ENCODE results near the gene TNIP2.

The TNIP2 gene

GRCh38 chr4:2756691-2757350 is 685 bp upstream of the TNIP2 start:
- no peaks in the 10 kb centered on the region for H3K9me3 ChIP-seq
- H3K27ac ChIP-seq = peak overlapping the region; percentile 93
- peak overlapping the region; percentile 50 to 63 for H3K4me3 ChIP-seq (ENCODE audit: low read depth in 1 of 2, low read length in 1 of 2)
- H3K4me1 ChIP-seq (ENCODE audit: control insufficient read depth in 1 of 2, insufficient read depth in 1 of 2, low read depth in 1 of 2, low read length in 1 of 2) = peaks cover 14 to 26% of the 10 kb centered on the region in 2 experiments
- no peak for TF ChIP-seq CTCF (IDR thresholded peaks at IDR 0.05)
- no peaks in the 10 kb centered on the region for H3K27me3 ChIP-seq
- peaks cover 7% of the 10 kb centered on the region for H3K36me3 ChIP-seq

- Histone ChIP-seq H3K27ac (peak overlapping the region; percentile 93), H3K4me1 (ENCODE audit: control insufficient read depth in 1 of 2, insufficient read depth in 1 of 2, low read depth in 1 of 2, low read length in 1 of 2) (peaks cover 14 to 26% of the 10 kb centered on the region in 2 experiments), H3K4me3 (ENCODE audit: low read depth in 1 of 2, low read length in 1 of 2) (peak overlapping the region; percentile 84 to 86), H3K27me3 (no peaks in the 10 kb centered on the region), H3K9me3 (no peaks in the 10 kb centered on the region), H3K36me3 (peaks cover 7% of the 10 kb centered on the region)
- no peak for TF ChIP-seq CTCF (IDR thresholded peaks at IDR 0.05)
These were observed 1.0 kb downstream of the TNIP2 start for GRCh38 chr4:2754848-2755819.

- Histone ChIP-seq H3K4me3 (ENCODE audit: low read depth in 1 of 2, low read length in 1 of 2) (no peak overlapping the region), H3K9me3 (no peaks in the 10 kb centered on the region), H3K27ac (peak overlapping the region; percentile 44), H3K27me3 (no peaks in the 10 kb centered on the region), H3K4me1 (ENCODE audit: control insufficient read depth in 1 of 2, insufficient read depth in 1 of 2, low read depth in 1 of 2, low read length in 1 of 2) (peaks cover 14 to 26% of the 10 kb centered on the region in 2 experiments), H3K36me3 (peaks cover 7% of the 10 kb centered on the region)
- no peak for TF ChIP-seq CTCF (IDR thresholded peaks at IDR 0.05)
These were observed 2.7 kb downstream of the TNIP2 start for GRCh38 chr4:2753436-2753835.

GRCh38 chr4:2750719-2751605 is 5.2 kb downstream of the TNIP2 start:
- H3K27ac ChIP-seq = no peak overlapping the region
- H3K36me3 ChIP-seq = peaks cover 26% of the 10 kb centered on the region
- H3K27me3 ChIP-seq = no peaks in the 10 kb centered on the region
- no peak overlapping the region for H3K4me3 ChIP-seq (ENCODE audit: low read depth in 1 of 2, low read length in 1 of 2)
- H3K4me1 ChIP-seq (ENCODE audit: control insufficient read depth in 1 of 2, insufficient read depth in 1 of 2, low read depth in 1 of 2, low read length in 1 of 2) = peaks cover 9 to 14% of the 10 kb centered on the region in 2 experiments
- no peaks in the 10 kb centered on the region for H3K9me3 ChIP-seq
- TF ChIP-seq CTCF (IDR thresholded peaks at IDR 0.05) = no peak
